Upper lobe of left lung (tissue), 6 donors: ENCODE data around the gene GFER. TPM values are rescaled to one million over a fixed set of nuclear protein-coding genes. Genes with fewer than 3 reads are reported as not detected.

ENCODE experiments used
- ATAC-seq, 2 donors: fragments of 200-7000 bp; cut with Tn5 transposase; one replicate each; pipeline ENCODE4 v1.9.1; 2022; ENCODE audit warnings: mild to moderate bottlenecking in 2 of 2, moderate library complexity in 2 of 2; ENCODE audit not compliant: low FRiP score in 2 of 2
- DNase-seq, 2 donors: peaks; one replicate each; pipeline ENCODE4 v3.0.0-alpha.2; 2019 to 2020
- H3K27ac ChIP-seq, 4 donors: fragments of 200-600 bp; sonication (generic); one replicate each; pipeline ENCODE4 v1.5.1; 2016 to 2019
- H3K27me3 ChIP-seq, 4 donors: fragments of 200-600 bp; sonication (generic); one replicate each; pipeline ENCODE4 v1.5.1; 2017 to 2019
- H3K36me3 ChIP-seq, 4 donors: fragments of 200-600 bp; sonication (generic); one replicate each; pipeline ENCODE4 v1.5.1; 2016 to 2019
- H3K4me1 ChIP-seq, 4 donors: fragments of 200-600 bp; sonication (generic); one replicate each; pipeline ENCODE4 v1.5.1; 2018 to 2019
- H3K4me3 ChIP-seq, 4 donors: fragments of 200-600 bp; sonication (generic); one replicate each; pipeline ENCODE4 v1.5.1; 2017 to 2019; ENCODE audit warnings: mild to moderate bottlenecking in 2 of 4, moderate library complexity in 1 of 4
- H3K9me3 ChIP-seq, 4 donors: fragments of 200-600 bp; sonication (generic); one replicate each; pipeline ENCODE4 v1.5.1; 2018 to 2019
- EP300 ChIP-seq, 4 donors: sonication (generic); formaldehyde crosslinking; IDR thresholded peaks; one replicate each; pipeline ENCODE4 v1.5.1; 2017; ENCODE audit warnings: antibody characterized with exemption in 4 of 4, control low read depth in 2 of 4
- POLR2A ChIP-seq, 4 donors: fragments of 450-650 bp; IDR thresholded peaks; one replicate each; pipeline ENCODE4 v1.5.1; 2016 to 2017; ENCODE audit warnings: antibody characterized with exemption in 4 of 4, mild to moderate bottlenecking in 2 of 4
- POLR2AphosphoS5 ChIP-seq, 2 donors: sonication (generic); formaldehyde crosslinking; IDR thresholded peaks; one replicate each; pipeline ENCODE4 v1.5.1; 2017; ENCODE audit warnings: antibody characterized with exemption in 2 of 2
- WGBS, 2 donors: methylation state at CpG; one replicate each; pipeline ENCODE4 v1.1.5; 2017 to 2018; 5-methylcytosine and 5-hydroxymethylcytosine counted together
- total RNA-seq, 6 donors: library from RNA; depleted of rRNA in 4 of 6; stranded (reverse); fragments of >200 nt in 4 of 6; gene quantifications; one replicate each; pipeline versions ENCODE4 v1.1.0 to v1.2.1, GENCODE V29; 2016 to 2021
- TF ChIP-seq, protein P1 (sequence below), 6 experiments: fragments of 450-650 bp in 4 of 6; fragments of 200-600 bp in 2 of 6; sonication (generic) in 2 of 6; IDR thresholded peaks; one replicate each; pipeline ENCODE4 v1.5.1; 2016 to 2019; ENCODE audit warnings: antibody characterized with exemption in 6 of 6
- donor health status: DM: no; HTN: no; CAD: no; lungs with moderate emphysema.
- donor health status: DM: no; HTN: yes; CAD: no; lungs with severe emphysema.

GFER gene
- total RNA-seq, 6 donors from 2014 or later: 5.2 to 40.3 (median 24.7) TPM

DNA sequence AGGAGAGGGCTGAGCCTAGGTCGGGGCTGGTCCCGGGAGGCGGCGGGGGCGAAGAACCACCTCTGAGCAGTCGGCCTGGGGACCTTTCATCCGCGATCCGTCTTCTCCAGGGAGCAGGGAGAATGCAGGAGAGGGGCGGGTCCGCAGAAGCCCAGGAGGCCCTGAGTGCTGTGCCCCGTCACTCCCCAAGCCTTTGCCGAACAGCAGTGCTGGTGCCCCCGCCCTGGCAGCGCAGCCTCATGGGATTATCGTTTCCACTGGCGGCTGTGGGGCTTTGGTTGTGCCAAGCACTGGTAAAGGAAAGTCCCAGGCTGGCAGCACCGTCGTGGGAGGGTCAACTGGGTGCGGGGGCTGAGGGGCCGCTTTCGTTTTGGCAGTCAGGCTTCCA, 11.5 kb upstream of the GFER start:
- Histone ChIP-seq H3K9me3 (no peaks in the 10 kb centered on the region), H3K4me3 (peak overlapping the region; percentile 84 to 100 (median 98)), H3K27me3 (no peaks in the 10 kb centered on the region), H3K27ac (peak overlapping the region in 3 of 4 donors; percentile 88 to 92 (median 89)), H3K36me3 (peaks cover 11 to 36% (median 34%) of the 10 kb centered on the region in 4 donors), H3K4me1 (peaks cover 18 to 33% (median 24%) of the 10 kb centered on the region in 4 donors)
- DNase-seq (peak in 1 of 2 donors; percentile 77), ATAC-seq (peak in 1 of 2 donors; percentile 1)
- TF ChIP-seq EP300 (IDR thresholded peaks at IDR 0.05) (no peak), POLR2AphosphoS5 (IDR thresholded peaks at IDR 0.05) (no peak), POLR2A (IDR thresholded peaks at IDR 0.05) (no peak)
- TF ChIP-seq, protein P1, sequence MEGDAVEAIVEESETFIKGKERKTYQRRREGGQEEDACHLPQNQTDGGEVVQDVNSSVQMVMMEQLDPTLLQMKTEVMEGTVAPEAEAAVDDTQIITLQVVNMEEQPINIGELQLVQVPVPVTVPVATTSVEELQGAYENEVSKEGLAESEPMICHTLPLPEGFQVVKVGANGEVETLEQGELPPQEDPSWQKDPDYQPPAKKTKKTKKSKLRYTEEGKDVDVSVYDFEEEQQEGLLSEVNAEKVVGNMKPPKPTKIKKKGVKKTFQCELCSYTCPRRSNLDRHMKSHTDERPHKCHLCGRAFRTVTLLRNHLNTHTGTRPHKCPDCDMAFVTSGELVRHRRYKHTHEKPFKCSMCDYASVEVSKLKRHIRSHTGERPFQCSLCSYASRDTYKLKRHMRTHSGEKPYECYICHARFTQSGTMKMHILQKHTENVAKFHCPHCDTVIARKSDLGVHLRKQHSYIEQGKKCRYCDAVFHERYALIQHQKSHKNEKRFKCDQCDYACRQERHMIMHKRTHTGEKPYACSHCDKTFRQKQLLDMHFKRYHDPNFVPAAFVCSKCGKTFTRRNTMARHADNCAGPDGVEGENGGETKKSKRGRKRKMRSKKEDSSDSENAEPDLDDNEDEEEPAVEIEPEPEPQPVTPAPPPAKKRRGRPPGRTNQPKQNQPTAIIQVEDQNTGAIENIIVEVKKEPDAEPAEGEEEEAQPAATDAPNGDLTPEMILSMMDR (IDR thresholded peaks at IDR 0.05): no peak
- WGBS, 2 donors: 5 to 6% methylated on average over 16 to 20 of the region's 22 CpGs

GRCh38 chr16:1973461-1974156, 10.4 kb upstream of the GFER start:
- H3K4me3 ChIP-seq: no peak overlapping the region
- no peaks in the 10 kb centered on the region for H3K27me3 ChIP-seq
- peaks cover 18 to 38% (median 24%) of the 10 kb centered on the region in 4 donors for H3K4me1 ChIP-seq
- ATAC-seq: no peak
- H3K27ac ChIP-seq: no peak overlapping the region
- 89 to 93% methylated on average over 12 to 16 of the region's 16 CpGs for WGBS, 2 donors
- TF ChIP-seq, protein P1 (IDR thresholded peaks at IDR 0.05): no peak
- TF ChIP-seq EP300 (IDR thresholded peaks at IDR 0.05): no peak
- peaks cover 14 to 47% (median 45%) of the 10 kb centered on the region in 4 donors for H3K36me3 ChIP-seq
- DNase-seq: peak in 1 of 2 donors; percentile 78
- H3K9me3 ChIP-seq: no peaks in the 10 kb centered on the region

- TF ChIP-seq POLR2A (IDR thresholded peaks at IDR 0.05) (no peak), POLR2AphosphoS5 (IDR thresholded peaks at IDR 0.05) (no peak), EP300 (IDR thresholded peaks at IDR 0.05) (no peak)
- TF ChIP-seq, protein P1 (IDR thresholded peaks at IDR 0.05): no peak
- Histone ChIP-seq H3K4me3 (no peak overlapping the region), H3K9me3 (no peaks in the 10 kb centered on the region), H3K27me3 (peaks cover 0 to 5% (median 2%) of the 10 kb centered on the region in 4 donors), H3K4me1 (peaks cover 18 to 46% (median 25%) of the 10 kb centered on the region in 4 donors), H3K27ac (no peak overlapping the region), H3K36me3 (peaks cover 14 to 52% (median 47%) of the 10 kb centered on the region in 4 donors)
- DNase-seq (peak in 1 of 2 donors; percentile 79), ATAC-seq (no peak)
- 96 to 97% methylated on average over 21 to 41 of the region's 42 CpGs for WGBS, 2 donors
These were observed 9.6 kb upstream of the GFER start for GRCh38 chr16:1974157-1975070.

GRCh38 chr16:1975432-1976215, 8.4 kb upstream of the GFER start:
- H3K36me3 ChIP-seq: peaks cover 14 to 52% (median 47%) of the 10 kb centered on the region in 4 donors
- H3K27me3 ChIP-seq: peaks cover 0 to 17% (median 10%) of the 10 kb centered on the region in 4 donors
- DNase-seq: peak in 1 of 2 donors; percentile 83
- peaks cover 18 to 56% (median 30%) of the 10 kb centered on the region in 4 donors for H3K4me1 ChIP-seq
- no peak overlapping the region for H3K4me3 ChIP-seq
- TF ChIP-seq POLR2A (IDR thresholded peaks at IDR 0.05) (no peak), POLR2AphosphoS5 (IDR thresholded peaks at IDR 0.05) (no peak), EP300 (IDR thresholded peaks at IDR 0.05) (no peak)
- TF ChIP-seq, protein P1 (IDR thresholded peaks at IDR 0.05): no peak
- no peak overlapping the region for H3K27ac ChIP-seq
- H3K9me3 ChIP-seq: no peaks in the 10 kb centered on the region
- 87 to 96% methylated on average over 20 to 31 of the region's 33 CpGs for WGBS, 2 donors
- ATAC-seq: no peak
